Transverse colon (tissue), 4 donors: ENCODE results near the gene PIAS4. TPM values are rescaled to one million over a fixed set of nuclear protein-coding genes. Genes with fewer than 3 reads are reported as not detected.

Source experiments
- DNase-seq: peaks from one replicate; pipeline ENCODE4 v3.0.0-alpha.2; 2019
- H3K27ac ChIP-seq, 4 donors: fragments of 200-600 bp; sonication (generic); 2 replicates each; pipeline ENCODE4 v1.5.1; 2016 to 2018; ENCODE audit warnings: inconsistent platforms in 4 of 4
- H3K27me3 ChIP-seq: fragments of 200-600 bp; sonication (generic); 2 replicates; pipeline ENCODE4 v1.5.1; 2017; ENCODE audit warnings: inconsistent platforms
- H3K36me3 ChIP-seq, 4 donors: fragments of 200-600 bp; sonication (generic); 2 replicates each; pipeline ENCODE4 v1.5.1; 2017 to 2019; ENCODE audit warnings: inconsistent platforms in 4 of 4
- H3K4me1 ChIP-seq, 4 donors: fragments of 200-600 bp; sonication (generic); 2 replicates each; pipeline ENCODE4 v1.5.1; 2017 to 2020; ENCODE audit warnings: inconsistent platforms in 4 of 4
- H3K4me3 ChIP-seq, 4 donors: fragments of 200-600 bp; sonication (generic); 1 replicate in 1 of 4; 2 replicates in 3 of 4; pipeline versions ENCODE4 v1.5.1 to v1.6.1; 2017 to 2019; ENCODE audit warnings: inconsistent platforms in 4 of 4
- H3K9me3 ChIP-seq, 2 donors: fragments of 200-600 bp; sonication (generic); 2 replicates each; pipeline ENCODE4 v1.5.1; 2017 to 2019; ENCODE audit warnings: inconsistent platforms in 2 of 2
- CTCF ChIP-seq, 5 experiments: fragments of 200-600 bp in 3 of 5; fragments of 450-650 bp in 2 of 5; sonication (generic) in 3 of 5; IDR thresholded peaks; 1 replicate in 2 of 5; 2 replicates in 3 of 5; pipeline ENCODE4 v1.5.1; 2016 to 2017; ENCODE audit warnings: antibody characterized with exemption in 5 of 5, inconsistent platforms in 3 of 5, mild to moderate bottlenecking in 2 of 5, moderate library complexity in 1 of 5
- EP300 ChIP-seq: sonication (generic); formaldehyde crosslinking; IDR thresholded peaks from one replicate; pipeline ENCODE4 v1.6.1; 2017; ENCODE audit warnings: antibody characterized with exemption, low read depth
- POLR2A ChIP-seq: fragments of 450-650 bp; IDR thresholded peaks from one replicate; pipeline ENCODE4 v1.6.1; 2016; ENCODE audit warnings: antibody characterized with exemption, mild to moderate bottlenecking, moderate library complexity
- POLR2AphosphoS5 ChIP-seq, 3 donors: sonication (generic); formaldehyde crosslinking; IDR thresholded peaks; one replicate each; pipeline ENCODE4 v1.6.1; 2016; ENCODE audit warnings: antibody characterized with exemption in 3 of 3
- WGBS, 2 donors: methylation state at CpG; one replicate each; pipeline ENCODE4 v1.1.5; 2018; ENCODE audit warnings: low coverage in 1 of 2; 5-methylcytosine and 5-hydroxymethylcytosine counted together
- in situ Hi-C, 4 donors: fragments of 200-750 bp; cut with MboI; loops; one replicate each; pipeline versions ENCODE4 v1.15.0 to v1.15.1; 2017; ENCODE audit warnings: low sequenced_read_pairs in 3 of 4, low pct_ligation_motif_present in 1 of 4, low pct_unique_long_range_greater_than_20kb in 1 of 4
- intact Hi-C: fragments of 100-400 bp; cut with DNase I; formaldehyde crosslinking; loops from one replicate; pipeline ENCODE4 v1.15.1; 2023; ENCODE audit warnings: low total_unique reads
- total RNA-seq, 4 donors: library from RNA; depleted of rRNA; stranded (reverse); fragments of >200 nt; gene quantifications; one replicate each; pipeline ENCODE4 v1.1.0, GENCODE V29; 2016

Gene PIAS4
- total RNA-seq, 4 donors from 2014 or later, result 15.5 to 110 (median 23.0) TPM

- no peak for TF ChIP-seq POLR2AphosphoS5 (IDR thresholded peaks at IDR 0.05)
- no peak for TF ChIP-seq CTCF (IDR thresholded peaks at IDR 0.05)
- no peak for TF ChIP-seq POLR2A
- TF ChIP-seq EP300, result no peak
- Histone ChIP-seq H3K4me3 (no peak overlapping the region), H3K9me3 (no peaks in the 10 kb centered on the region), H3K4me1 (no peaks in the 10 kb centered on the region), H3K36me3 (peaks cover 0 to 13% (median 4%) of the 10 kb centered on the region in 4 donors), H3K27me3 (no peaks in the 10 kb centered on the region), H3K27ac (no peak overlapping the region)
- in situ Hi-C loops (no loop called here), intact Hi-C loops (no loop called here)
- no peak for DNase-seq
- 93 to 99% methylated on average over 13 to 16 of the region's 16 CpGs for WGBS, 2 donors
Observed at GRCh38 chr19:4027146-4027545, 19.6 kb downstream of the PIAS4 start.

GRCh38 chr19:4028334-4029246 is 21.1 kb downstream of the PIAS4 start:
- no peak for DNase-seq
- H3K27ac ChIP-seq, result no peak overlapping the region
- in situ Hi-C loops (no loop called here), intact Hi-C loops (no loop called here)
- no peak overlapping the region for H3K4me3 ChIP-seq
- WGBS, 2 donors, result 80 to 94% methylated on average over 3 to 45 of the region's 48 CpGs
- no peaks in the 10 kb centered on the region for H3K27me3 ChIP-seq
- no peaks in the 10 kb centered on the region for H3K4me1 ChIP-seq
- H3K36me3 ChIP-seq, result peaks cover 0 to 20% (median 5%) of the 10 kb centered on the region in 4 donors
- TF ChIP-seq POLR2AphosphoS5 (IDR thresholded peaks at IDR 0.05) (no peak), CTCF (IDR thresholded peaks at IDR 0.05) (no peak), EP300 (no peak), POLR2A (no peak)
- no peaks in the 10 kb centered on the region for H3K9me3 ChIP-seq

DNA sequence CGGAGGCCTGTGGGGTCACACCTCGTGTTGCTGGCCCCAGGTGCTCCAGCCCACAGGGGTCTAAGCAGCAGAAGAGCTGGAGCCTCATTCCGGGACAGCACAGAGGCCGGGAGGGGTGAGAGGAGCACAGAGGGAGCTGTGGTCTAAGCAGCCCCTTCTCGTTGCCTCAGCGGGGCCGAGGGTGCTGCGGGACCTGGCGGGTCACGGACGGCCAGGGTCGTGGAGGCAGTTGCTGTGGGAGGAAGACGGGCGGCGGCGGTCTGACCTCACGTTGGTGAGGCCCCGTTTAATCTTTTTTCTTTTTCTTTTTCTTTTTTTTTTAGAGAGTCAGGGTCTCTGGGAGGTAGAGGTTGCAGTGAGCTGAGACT is 21.7 kb downstream of the PIAS4 start:
- intact Hi-C loops (no loop called here), in situ Hi-C loops (no loop called here)
- Histone ChIP-seq H3K27me3 (no peaks in the 10 kb centered on the region), H3K4me3 (no peak overlapping the region), H3K9me3 (no peaks in the 10 kb centered on the region), H3K27ac (no peak overlapping the region), H3K4me1 (no peaks in the 10 kb centered on the region), H3K36me3 (peaks cover 0 to 26% (median 8%) of the 10 kb centered on the region in 4 donors)
- no peak for DNase-seq
- TF ChIP-seq POLR2A, result no peak
- TF ChIP-seq POLR2AphosphoS5 (IDR thresholded peaks at IDR 0.05), result peak in 1 of 3 donors; percentile 4
- 95% methylated on average over 17 of the region's 18 CpGs; no CpG with 5 or more reads in 1 of the 2 donors for WGBS, 2 donors

DNA sequence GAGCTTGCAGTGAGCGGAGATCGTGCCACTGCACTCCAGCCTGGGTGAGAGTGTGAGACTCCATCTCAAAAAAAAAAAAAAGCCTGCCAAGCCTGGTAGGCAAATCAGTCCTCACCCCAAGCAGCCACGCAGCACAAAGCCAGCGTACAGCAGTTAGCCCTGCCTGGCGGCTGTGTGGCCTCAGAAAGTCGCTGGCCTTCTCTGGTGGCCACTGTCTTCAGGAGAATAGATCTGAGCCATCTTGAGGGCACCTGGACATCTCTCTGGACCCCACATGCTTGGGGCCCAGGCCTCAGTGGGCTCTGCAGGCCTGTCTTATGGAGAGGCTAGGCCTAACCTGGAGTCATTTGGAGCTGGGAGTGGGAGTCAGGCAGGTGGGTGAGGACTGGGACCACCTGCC is 23.0 kb downstream of the PIAS4 start:
- in situ Hi-C loops (no loop called here), intact Hi-C loops (no loop called here)
- Histone ChIP-seq H3K9me3 (no peaks in the 10 kb centered on the region), H3K4me3 (no peak overlapping the region), H3K27ac (no peak overlapping the region), H3K4me1 (no peaks in the 10 kb centered on the region), H3K36me3 (peaks cover 0 to 24% (median 8%) of the 10 kb centered on the region in 4 donors), H3K27me3 (no peaks in the 10 kb centered on the region)
- no peak for DNase-seq
- TF ChIP-seq POLR2AphosphoS5 (IDR thresholded peaks at IDR 0.05) (peak in 1 of 3 donors; percentile 3), POLR2A (no peak)
- 95% methylated on average over 6 of the region's 6 CpGs; no CpG with 5 or more reads in 1 of the 2 donors for WGBS, 2 donors

DNA sequence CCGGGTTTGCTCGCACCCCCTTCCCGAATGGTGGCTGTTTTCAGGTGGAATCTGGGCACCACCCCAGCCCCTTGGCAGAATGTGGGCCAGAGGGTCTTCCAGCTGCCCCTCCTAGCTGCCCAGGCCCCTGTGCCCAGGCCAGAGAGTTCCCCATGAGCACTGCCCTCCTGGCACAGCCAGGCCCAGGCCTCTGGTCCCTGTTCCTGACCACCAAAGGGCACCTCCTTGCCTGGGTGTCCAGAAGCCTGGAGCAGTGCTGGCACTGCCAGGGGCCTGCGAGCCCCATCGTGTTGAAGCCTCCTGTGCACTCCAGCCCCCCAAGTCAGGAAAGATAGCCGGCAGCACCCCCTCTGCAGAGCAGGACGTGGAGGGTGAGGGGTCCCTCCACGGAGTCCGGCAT is 23.4 kb downstream of the PIAS4 start:
- Histone ChIP-seq H3K4me1 (no peaks in the 10 kb centered on the region), H3K9me3 (no peaks in the 10 kb centered on the region), H3K27me3 (no peaks in the 10 kb centered on the region), H3K4me3 (no peak overlapping the region), H3K27ac (no peak overlapping the region), H3K36me3 (peaks cover 0 to 23% (median 8%) of the 10 kb centered on the region in 4 donors)
- 95% methylated on average over 9 of the region's 9 CpGs; no CpG with 5 or more reads in 1 of the 2 donors for WGBS, 2 donors
- TF ChIP-seq POLR2AphosphoS5 (IDR thresholded peaks at IDR 0.05) (no peak), POLR2A (no peak), CTCF (IDR thresholded peaks at IDR 0.05) (no peak), EP300 (no peak)
- intact Hi-C loops, result no loop called here
- no peak for DNase-seq
- in situ Hi-C loops, result no loop called here
